Measurements from ENCODE around the gene AZU1.
"Not testable (repeated sequence)": the region's sequence is repeated elsewhere in the genome, so short reads cannot be mapped to it uniquely, and the experiment has no call there.

AZU1 gene

DNA sequence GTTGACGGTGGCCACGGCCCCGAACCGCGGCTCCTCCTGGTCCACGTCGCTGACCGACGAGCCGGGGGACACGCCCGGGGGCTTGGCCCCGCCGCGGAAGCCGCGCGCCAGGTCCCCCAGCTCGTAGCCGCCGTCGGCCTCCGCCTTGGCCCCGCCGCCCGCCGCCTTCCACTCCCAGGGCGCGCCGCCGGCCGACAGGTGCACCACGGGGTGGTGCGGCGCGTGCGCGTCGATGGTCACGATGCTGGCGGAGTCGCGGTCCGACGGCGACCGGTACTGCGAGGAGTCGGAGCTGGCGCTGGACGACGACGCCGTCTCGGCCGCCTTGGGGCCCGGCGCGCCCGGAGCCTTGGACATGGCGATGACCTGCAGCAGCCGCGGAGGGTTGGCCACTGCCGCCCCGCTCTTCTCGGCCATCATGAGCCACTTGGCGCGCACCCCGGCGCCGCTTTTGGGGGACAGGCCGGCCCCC lies 14.9 kb upstream of the AZU1 start:
- no peak overlapping the region for H3K27ac Mint-ChIP-seq
- no peak overlapping the region for H3K4me3 Mint-ChIP-seq
- H3K9me3 Mint-ChIP-seq: peaks cover 14% of the 10 kb centered on the region
- H3K36me3 Mint-ChIP-seq: peaks cover 63% of the 10 kb centered on the region
- H3K27me3 Mint-ChIP-seq: no peaks in the 10 kb centered on the region
- peak; percentile 31 for ATAC-seq
- peaks cover under 1% of the 10 kb centered on the region for H3K4me1 Mint-ChIP-seq

DNA sequence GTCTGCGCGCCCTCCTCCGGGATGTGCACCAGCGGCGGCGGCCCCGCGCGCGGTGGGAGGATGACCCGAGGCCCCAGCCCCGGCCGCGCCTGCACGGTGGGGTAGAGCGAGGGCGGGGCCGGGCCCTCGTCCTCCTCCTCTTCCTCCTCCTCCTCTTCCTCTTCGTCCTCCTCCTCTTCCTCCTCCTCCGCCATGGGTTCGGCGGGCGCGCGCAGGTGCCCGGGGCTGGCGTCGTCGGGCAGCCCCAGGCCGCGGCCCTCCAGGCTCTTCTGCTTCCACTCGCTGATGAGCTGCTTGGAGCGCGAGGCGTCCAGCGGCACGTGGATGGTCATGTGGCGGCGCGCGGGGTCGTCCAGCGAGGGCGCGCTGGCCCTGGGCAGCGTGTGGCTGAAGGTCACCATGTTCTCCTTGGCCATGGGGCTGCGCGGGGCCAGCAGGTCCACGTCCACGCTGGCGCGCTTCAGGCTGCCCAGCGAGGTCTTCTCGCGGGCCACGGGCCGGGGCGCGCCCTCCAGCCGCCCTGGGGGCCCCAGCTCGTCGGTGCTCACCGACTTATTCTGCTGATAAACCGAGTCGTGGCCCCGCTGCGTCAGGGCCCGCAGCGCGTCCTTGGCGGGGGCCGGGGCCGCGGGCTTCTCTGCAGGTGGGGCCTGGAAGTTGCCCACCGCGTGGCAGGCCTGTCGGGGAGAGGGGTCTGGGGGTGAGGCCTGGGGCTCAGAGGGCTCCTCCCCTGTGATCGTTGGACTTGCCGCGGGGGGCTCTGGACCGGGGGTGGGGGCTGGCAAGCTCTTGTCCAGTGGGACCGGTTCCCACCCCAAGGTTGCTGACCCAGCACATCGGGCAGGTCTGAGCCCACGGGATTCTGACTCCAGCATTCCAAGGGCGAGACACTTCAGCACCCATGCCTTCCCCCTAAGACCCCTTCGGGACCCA lies 14.2 kb upstream of the AZU1 start:
- no peaks in the 10 kb centered on the region for H3K4me1 Mint-ChIP-seq
- no peak overlapping the region for H3K4me3 Mint-ChIP-seq
- no peaks in the 10 kb centered on the region for H3K27me3 Mint-ChIP-seq
- peak; percentile 58 for ATAC-seq
- H3K27ac Mint-ChIP-seq: no peak overlapping the region
- H3K36me3 Mint-ChIP-seq: peaks cover 59% of the 10 kb centered on the region
- H3K9me3 Mint-ChIP-seq: peaks cover 14% of the 10 kb centered on the region

DNA sequence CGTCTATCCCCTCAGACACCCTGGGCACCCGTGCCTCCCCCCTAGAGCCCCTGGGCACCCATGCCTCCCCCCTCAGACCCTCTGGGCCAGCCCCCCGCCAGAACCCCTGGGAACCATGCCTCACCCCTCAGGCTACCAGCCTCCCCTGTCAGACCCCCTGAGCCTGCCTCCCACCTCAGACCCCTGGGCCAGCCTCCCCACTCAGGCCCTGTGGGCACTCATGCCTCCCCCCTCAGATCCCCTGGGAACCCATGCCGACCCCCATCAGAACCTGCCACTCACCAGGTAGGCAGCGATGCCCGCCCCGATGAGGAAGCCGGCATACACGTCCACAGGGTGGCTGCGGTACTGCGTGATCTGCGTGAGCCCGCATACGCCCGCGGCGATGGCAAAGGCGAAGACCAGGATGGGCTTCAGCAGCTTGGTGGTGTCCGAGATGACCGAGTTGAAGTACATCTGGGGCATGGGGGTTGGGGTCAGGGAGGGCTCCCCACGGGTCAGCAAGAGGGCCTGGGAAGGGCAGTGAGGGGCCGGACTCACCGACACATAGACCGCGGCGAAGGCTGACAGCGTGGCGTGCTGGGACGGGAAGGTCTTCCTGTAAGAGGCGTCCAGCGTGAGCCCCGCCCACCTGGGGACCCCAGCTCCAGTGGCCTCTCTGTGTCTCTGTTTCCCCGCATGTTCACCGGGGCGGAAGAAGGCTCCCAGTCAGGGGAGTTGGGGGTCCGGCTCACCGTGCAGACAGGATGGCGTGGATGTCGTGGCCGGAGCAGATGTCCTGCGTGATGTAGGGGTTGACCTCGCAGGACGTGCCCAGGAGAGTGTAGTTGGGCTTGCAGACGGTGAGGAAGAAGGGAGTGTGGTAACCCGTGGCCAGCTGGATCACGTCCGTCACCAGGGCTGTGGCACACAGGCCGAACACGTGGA lies 13.2 kb upstream of the AZU1 start:
- H3K27ac Mint-ChIP-seq: no peak overlapping the region
- no peaks in the 10 kb centered on the region for H3K4me1 Mint-ChIP-seq
- H3K9me3 Mint-ChIP-seq: peaks cover 14% of the 10 kb centered on the region
- H3K4me3 Mint-ChIP-seq: peak overlapping the region; percentile 1
- H3K27me3 Mint-ChIP-seq: no peaks in the 10 kb centered on the region
- peak; percentile 3 for ATAC-seq
- peaks cover 59% of the 10 kb centered on the region for H3K36me3 Mint-ChIP-seq

GRCh38 chr19:815079-815774 lies 12.4 kb upstream of the AZU1 start:
- H3K27me3 Mint-ChIP-seq: no peaks in the 10 kb centered on the region
- H3K4me1 Mint-ChIP-seq: no peaks in the 10 kb centered on the region
- H3K27ac Mint-ChIP-seq: no peak overlapping the region
- peak; percentile 10 for ATAC-seq
- H3K9me3 Mint-ChIP-seq: peaks cover 14% of the 10 kb centered on the region
- H3K4me3 Mint-ChIP-seq: no peak overlapping the region
- peaks cover 53% of the 10 kb centered on the region for H3K36me3 Mint-ChIP-seq

GRCh38 chr19:815775-816499 lies 11.7 kb upstream of the AZU1 start:
- H3K27me3 Mint-ChIP-seq: no peaks in the 10 kb centered on the region
- peaks cover 14% of the 10 kb centered on the region for H3K9me3 Mint-ChIP-seq
- no peak for ATAC-seq
- peaks cover 46% of the 10 kb centered on the region for H3K36me3 Mint-ChIP-seq
- no peak overlapping the region for H3K27ac Mint-ChIP-seq
- H3K4me3 Mint-ChIP-seq: no peak overlapping the region
- no peaks in the 10 kb centered on the region for H3K4me1 Mint-ChIP-seq

DNA sequence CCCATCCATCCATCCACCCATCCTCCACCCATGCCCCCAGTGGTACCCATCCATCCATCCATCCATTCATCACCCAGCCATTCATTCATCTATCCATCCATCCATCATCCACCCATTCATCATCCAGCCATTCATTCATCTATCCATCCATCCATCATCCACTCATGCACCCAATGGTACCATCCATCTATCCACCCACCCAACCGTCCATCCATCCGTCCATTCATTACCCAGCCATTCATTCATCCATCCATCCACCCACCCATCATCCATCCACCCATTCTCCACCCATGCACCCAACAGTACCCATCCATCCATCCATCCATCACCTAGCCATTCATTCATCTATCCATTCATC lies 11.2 kb upstream of the AZU1 start:
- Mint-ChIP-seq H3K4me1 (no peaks in the 10 kb centered on the region), H3K9me3 (peaks cover 14% of the 10 kb centered on the region), H3K36me3 (peaks cover 40% of the 10 kb centered on the region), H3K4me3 (no peak overlapping the region), H3K27me3 (no peaks in the 10 kb centered on the region), H3K27ac (no peak overlapping the region)
- no peak for ATAC-seq

DNA sequence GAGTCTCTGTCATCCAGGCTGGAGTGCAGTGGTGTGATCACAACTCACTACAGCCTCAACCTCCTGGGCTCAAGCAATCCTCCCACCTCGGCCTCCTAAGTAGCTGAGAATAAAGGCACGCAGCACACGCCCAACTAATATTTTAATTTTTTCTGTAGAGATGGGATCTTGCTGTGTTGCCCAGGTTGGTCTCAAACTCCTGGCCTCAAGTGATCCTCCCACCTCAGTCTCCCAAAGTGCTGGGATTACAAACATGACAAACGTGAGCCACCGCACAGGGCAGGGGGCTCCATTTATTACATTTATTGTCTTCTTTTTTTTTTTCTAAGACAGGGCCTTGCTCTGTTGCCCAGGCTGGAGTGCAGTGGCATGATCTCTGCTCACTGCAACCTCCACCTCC lies 7.4 kb upstream of the AZU1 start:
- H3K9me3 Mint-ChIP-seq: peaks cover 14% of the 10 kb centered on the region
- H3K4me1 Mint-ChIP-seq, ATAC-seq, H3K27ac Mint-ChIP-seq, H3K4me3 Mint-ChIP-seq: not testable (repeated sequence)
- peaks cover 26% of the 10 kb centered on the region for H3K27me3 Mint-ChIP-seq
- H3K36me3 Mint-ChIP-seq: peaks cover 18% of the 10 kb centered on the region

DNA sequence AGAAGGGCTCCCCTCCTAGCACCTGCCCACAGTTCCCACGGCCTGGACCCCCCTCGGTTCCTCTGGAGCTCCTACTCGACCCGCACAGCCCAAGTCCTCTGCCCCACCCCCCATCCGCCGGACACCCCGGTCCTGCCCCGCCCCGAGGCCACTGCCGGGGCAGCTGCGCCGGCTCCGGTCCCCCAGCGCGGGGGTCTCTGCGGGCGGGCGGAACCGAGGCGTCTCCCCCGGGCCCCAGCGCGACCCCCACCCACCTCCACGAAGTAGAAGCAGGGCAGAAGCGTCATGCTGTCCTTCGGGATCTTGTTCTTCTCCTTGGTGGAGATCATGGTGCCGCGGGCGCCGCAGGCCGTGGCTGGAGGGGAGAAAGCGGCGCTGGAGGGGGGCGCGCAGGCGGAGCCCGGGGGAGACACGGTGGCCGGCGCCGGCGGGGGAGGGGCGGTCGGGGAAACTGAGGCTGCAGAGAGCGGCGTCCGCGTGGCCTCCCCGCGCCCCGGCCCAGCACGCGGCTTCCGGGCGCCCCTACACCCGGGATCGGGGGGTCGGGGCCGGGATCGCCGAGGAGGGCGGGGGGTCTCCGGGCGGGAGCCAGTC lies 6.3 kb upstream of the AZU1 start:
- ATAC-seq: no peak
- Mint-ChIP-seq H3K4me3 (no peak overlapping the region), H3K4me1 (no peaks in the 10 kb centered on the region), H3K27me3 (peaks cover 28% of the 10 kb centered on the region), H3K27ac (no peak overlapping the region), H3K36me3 (peaks cover 9% of the 10 kb centered on the region), H3K9me3 (peaks cover 7% of the 10 kb centered on the region)

DNA sequence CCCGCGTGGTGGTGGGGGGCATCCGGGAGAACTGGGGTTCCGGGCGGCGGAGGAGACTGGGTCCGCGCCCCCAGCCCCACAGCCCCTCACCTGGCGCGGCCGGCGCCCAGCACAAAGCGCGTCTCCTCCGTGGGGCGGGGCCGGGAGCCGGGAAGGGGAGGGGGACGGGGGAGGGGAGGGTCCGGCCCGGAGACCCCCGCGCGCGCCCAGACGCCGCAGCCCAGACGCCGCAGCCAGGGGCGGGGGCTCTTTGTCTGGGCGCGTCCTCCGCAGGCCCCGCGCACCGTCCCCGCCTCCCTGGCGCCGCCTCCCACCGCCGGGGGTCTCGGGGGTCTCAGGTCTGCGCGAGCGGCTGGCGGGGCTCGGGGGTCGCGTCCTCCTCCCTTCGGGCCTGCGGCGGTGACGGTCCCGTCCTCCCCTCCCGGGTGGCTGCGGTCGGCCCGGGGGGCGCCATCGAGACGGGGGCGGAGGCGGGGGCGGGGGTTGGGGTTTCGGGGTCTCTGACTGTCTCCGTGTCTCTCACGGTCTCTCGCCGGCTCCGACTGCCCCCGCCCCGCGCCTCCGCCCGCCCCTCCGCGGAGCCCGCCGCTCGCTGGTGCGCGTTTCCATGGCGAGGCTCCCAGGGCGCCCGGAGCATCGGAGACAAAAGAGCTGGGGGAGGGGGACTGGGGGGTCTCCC lies 5.7 kb upstream of the AZU1 start, which contains the start of gene PLPPR3:
Gene PLPPR3 (minus strand): TSS at position 131 of the 679 bp plus-strand sequence. CDS start 396 bp downstream, outside the sequence.
- H3K4me1 Mint-ChIP-seq: no peaks in the 10 kb centered on the region
- H3K36me3 Mint-ChIP-seq: peaks cover 2% of the 10 kb centered on the region
- peaks cover 28% of the 10 kb centered on the region for H3K27me3 Mint-ChIP-seq
- H3K27ac Mint-ChIP-seq: no peak within 1 kb of the TSS
- H3K4me3 Mint-ChIP-seq: no peak within 1 kb of the TSS
- ATAC-seq: peak; percentile 47
- H3K9me3 Mint-ChIP-seq: peaks cover under 1% of the 10 kb centered on the region

DNA sequence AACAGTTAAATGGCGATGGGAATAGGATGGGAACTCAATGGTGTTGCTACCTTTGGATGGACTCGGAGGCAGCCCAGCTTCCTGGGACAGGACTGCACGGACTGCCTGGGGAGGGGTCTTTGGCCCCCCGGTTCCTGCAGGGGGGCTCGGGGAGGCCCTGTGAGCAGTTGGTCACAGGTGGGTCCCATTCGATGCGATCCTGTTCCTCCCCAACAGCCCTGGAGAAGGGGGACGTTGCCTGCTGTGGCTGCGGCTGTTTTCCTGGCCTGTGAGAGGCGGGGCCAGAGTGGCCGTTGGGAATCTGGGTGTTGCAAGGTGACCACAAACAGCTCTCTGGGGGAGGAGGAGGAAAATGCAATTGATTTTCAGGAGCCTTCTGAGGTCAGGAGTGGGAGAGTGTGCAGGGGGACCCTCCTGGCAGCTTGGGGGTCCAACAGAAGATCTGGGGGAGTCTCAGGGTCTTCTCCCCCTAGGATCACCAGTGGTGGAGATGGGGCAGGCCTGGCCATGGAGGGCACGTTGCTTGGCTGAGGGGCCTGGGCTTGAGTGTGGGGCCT lies 4.0 kb upstream of the AZU1 start:
- Mint-ChIP-seq H3K4me1 (no peaks in the 10 kb centered on the region), H3K27ac (no peak overlapping the region), H3K36me3 (no peaks in the 10 kb centered on the region), H3K4me3 (no peak overlapping the region), H3K27me3 (peaks cover 43% of the 10 kb centered on the region), H3K9me3 (no peaks in the 10 kb centered on the region)
- no peak for ATAC-seq

GRCh38 chr19:824885-825284 lies 2.8 kb upstream of the AZU1 start:
- Mint-ChIP-seq H3K27ac (no peak overlapping the region), H3K27me3 (peaks cover 55% of the 10 kb centered on the region), H3K4me3 (no peak overlapping the region), H3K9me3 (no peaks in the 10 kb centered on the region), H3K4me1 (peaks cover 9% of the 10 kb centered on the region), H3K36me3 (no peaks in the 10 kb centered on the region)
- no peak for ATAC-seq

- H3K4me1 Mint-ChIP-seq: peaks cover 9% of the 10 kb centered on the region
- H3K27me3 Mint-ChIP-seq: peaks cover 65% of the 10 kb centered on the region
- no peak for ATAC-seq
- no peak overlapping the region for H3K4me3 Mint-ChIP-seq
- no peaks in the 10 kb centered on the region for H3K9me3 Mint-ChIP-seq
- no peaks in the 10 kb centered on the region for H3K36me3 Mint-ChIP-seq
- no peak overlapping the region for H3K27ac Mint-ChIP-seq
Measured at GRCh38 chr19:825897-826644, 1.6 kb upstream of the AZU1 start.

DNA sequence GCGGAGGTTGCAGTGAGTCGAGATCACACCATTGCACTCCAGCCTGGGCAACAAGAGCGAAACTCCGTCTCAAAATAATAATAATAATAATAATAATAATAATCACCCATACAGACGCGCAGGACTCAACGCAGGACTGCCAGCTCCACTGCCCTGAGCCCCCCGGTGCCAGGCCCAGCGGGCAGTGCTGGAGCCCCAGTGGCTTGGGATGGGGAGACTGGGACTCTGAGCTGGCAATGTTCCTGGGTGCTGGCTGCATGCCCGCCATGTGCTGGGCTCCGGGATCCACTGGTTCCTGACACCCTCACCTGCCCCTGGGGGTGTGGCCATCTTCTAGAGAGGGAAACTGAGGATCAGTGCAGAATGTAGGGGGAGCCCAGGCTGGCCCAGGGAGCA lies 325 bp upstream of the AZU1 start:
- peaks cover 9% of the 10 kb centered on the region for H3K4me1 Mint-ChIP-seq
- H3K36me3 Mint-ChIP-seq: no peaks in the 10 kb centered on the region
- H3K27ac Mint-ChIP-seq: no peak overlapping the region
- no peaks in the 10 kb centered on the region for H3K9me3 Mint-ChIP-seq
- no peak overlapping the region for H3K4me3 Mint-ChIP-seq
- ATAC-seq: no peak
- H3K27me3 Mint-ChIP-seq: peaks cover 78% of the 10 kb centered on the region

Data from stimulated activated memory B cell treated with anti-CD40 and anti-IgM and Interleukin-4, amounts not matched to agents 10 μg/mL and 1 μg/mL and 100 μg/mL, for 72 hours (primary cell).